Measurements from ENCODE around the gene PDZK1.
"Not testable (repeated sequence)": the region's sequence is repeated elsewhere in the genome, so short reads cannot be mapped to it uniquely, and the experiment has no call there.

PDZK1 gene

GRCh38 chr1:145719230-145720079, 12.3 kb upstream of the PDZK1 start, which contains the start of gene CD160:
Gene CD160, plus strand, starts transcription at chr1:145719499. Its CDS starts 8,829 bp downstream, at chr1:145728328.
- DNase-seq (ENCODE audit: low read depth) = no peak
- TF ChIP-seq, protein P1, sequence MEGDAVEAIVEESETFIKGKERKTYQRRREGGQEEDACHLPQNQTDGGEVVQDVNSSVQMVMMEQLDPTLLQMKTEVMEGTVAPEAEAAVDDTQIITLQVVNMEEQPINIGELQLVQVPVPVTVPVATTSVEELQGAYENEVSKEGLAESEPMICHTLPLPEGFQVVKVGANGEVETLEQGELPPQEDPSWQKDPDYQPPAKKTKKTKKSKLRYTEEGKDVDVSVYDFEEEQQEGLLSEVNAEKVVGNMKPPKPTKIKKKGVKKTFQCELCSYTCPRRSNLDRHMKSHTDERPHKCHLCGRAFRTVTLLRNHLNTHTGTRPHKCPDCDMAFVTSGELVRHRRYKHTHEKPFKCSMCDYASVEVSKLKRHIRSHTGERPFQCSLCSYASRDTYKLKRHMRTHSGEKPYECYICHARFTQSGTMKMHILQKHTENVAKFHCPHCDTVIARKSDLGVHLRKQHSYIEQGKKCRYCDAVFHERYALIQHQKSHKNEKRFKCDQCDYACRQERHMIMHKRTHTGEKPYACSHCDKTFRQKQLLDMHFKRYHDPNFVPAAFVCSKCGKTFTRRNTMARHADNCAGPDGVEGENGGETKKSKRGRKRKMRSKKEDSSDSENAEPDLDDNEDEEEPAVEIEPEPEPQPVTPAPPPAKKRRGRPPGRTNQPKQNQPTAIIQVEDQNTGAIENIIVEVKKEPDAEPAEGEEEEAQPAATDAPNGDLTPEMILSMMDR (IDR thresholded peaks at IDR 0.05; ENCODE audit: control insufficient read depth, extremely low read depth, insufficient read depth) = no peak
- no peak within 1 kb of the TSS for H3K4me3 ChIP-seq (ENCODE audit: low read depth, low read length)

GRCh38 chr1:145718465-145718864, 11.3 kb upstream of the PDZK1 start:
- not testable (repeated sequence) for DNase-seq (ENCODE audit: low read depth); H3K4me3 ChIP-seq (ENCODE audit: low read depth, low read length)

- no peak for DNase-seq (ENCODE audit: low read depth)
- no peak overlapping the region for H3K4me3 ChIP-seq (ENCODE audit: low read depth, low read length)
- TF ChIP-seq, protein P1 (IDR thresholded peaks at IDR 0.05; ENCODE audit: control insufficient read depth, extremely low read depth, insufficient read depth) = no peak
Observed at GRCh38 chr1:145717833-145718232, 10.7 kb upstream of the PDZK1 start.

DNA sequence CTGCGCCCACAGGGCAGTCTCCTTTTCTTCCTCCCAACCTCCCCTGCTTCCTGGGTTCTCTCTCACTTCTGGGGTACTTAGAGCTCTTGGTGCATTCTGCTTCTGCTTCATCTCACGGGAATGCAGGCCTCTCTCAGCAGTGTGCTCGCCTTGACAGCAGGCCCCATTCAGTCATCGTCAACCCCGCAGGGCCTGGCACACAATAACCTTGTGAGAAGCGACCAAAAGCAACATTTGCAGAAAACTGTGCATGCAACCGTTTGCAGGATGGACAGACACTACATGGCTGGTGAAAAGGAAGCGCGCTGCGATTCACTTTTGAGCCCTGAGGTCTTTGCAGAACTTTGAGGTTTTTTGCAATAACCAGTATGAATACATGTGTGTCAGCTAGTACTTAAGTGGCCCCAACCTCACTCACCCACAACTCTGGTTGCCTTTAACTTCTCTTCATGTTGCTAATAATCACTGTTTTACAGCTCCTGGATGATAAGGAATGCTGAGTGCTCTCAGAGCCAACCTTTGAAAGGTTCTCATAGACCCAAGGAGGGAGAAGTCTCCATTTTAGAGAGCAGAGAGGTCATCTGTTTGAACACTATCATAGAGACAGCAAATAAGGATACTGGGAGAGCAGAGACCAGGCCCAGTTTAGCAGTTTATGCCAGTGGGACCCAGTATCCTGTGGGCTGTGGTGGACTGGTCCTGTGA, 9.6 kb upstream of the PDZK1 start:
- TF ChIP-seq, protein P1 (IDR thresholded peaks at IDR 0.05; ENCODE audit: control insufficient read depth, extremely low read depth, insufficient read depth) = no peak
- no peak overlapping the region for H3K4me3 ChIP-seq (ENCODE audit: low read depth, low read length)
- no peak for DNase-seq (ENCODE audit: low read depth)

- TF ChIP-seq, protein P1 (IDR thresholded peaks at IDR 0.05; ENCODE audit: control insufficient read depth, extremely low read depth, insufficient read depth) = no peak
- no peak for DNase-seq (ENCODE audit: low read depth)
- H3K4me3 ChIP-seq (ENCODE audit: low read depth, low read length) = no peak overlapping the region
Observed at GRCh38 chr1:145714524-145715111, 7.5 kb upstream of the PDZK1 start.

DNA sequence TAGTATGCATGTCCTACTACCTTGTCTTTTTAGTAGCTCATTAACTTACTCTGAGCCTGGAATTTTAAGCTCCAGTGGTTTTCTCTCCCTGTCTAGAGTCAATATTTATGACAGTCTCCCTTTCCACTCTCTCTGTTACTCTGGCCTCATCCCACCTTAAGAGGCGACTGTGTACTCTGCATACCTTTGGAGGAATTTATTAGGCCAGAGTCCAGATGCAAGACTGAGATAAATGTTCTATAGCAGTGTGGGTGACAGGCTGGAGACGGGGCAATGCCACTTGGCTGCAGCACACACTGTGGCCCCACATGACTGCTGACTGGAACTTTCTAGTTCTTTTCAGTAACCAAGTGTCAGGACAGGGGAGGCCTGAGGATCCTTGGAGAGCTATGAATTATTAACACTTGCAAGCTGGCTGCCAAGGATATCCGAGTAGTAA, 4.1 kb upstream of the PDZK1 start:
- DNase-seq (ENCODE audit: low read depth) = peak; percentile 52
- TF ChIP-seq, protein P1 (IDR thresholded peaks at IDR 0.05; ENCODE audit: control insufficient read depth, extremely low read depth, insufficient read depth) = no peak
- H3K4me3 ChIP-seq (ENCODE audit: low read depth, low read length) = no peak overlapping the region
